BJ (cell line): ENCODE results near the gene HOXD3. TPM values are rescaled to one million over a fixed set of nuclear protein-coding genes. Genes with fewer than 3 reads are reported as not detected.

Source experiments
- CTCF ChIA-PET: fragments of 350-600 bp; formaldehyde crosslinking; extraction: SDS; loops from one replicate; lab custom pipeline; 2021; ENCODE audit warnings: antibody characterized with exemption, inconsistent platforms; lab: Yijun Ruan, JAX
- POLR2A ChIA-PET: fragments of 300-600 bp; sonication (Branson Sonifier 250); formaldehyde crosslinking; extraction: SDS; loops from one replicate; lab custom pipeline; 2021; ENCODE audit warnings: antibody characterized with exemption; lab: Charles Lee
- DNase-seq: peaks from one replicate; pipeline ENCODE4 v3.0.0-alpha.2; 2011; ENCODE audit warnings: low read depth
- H3K27me3 ChIP-seq: 2 replicates; pipeline ENCODE4 v1.6.0; 2011; ENCODE audit warnings: low read length; ENCODE audit not compliant: control insufficient read depth, insufficient read depth
- H3K36me3 ChIP-seq: 2 replicates; pipeline ENCODE4 v1.5.1; 2011; ENCODE audit warnings: low read length; ENCODE audit not compliant: control insufficient read depth, insufficient read depth
- H3K4me3 ChIP-seq: 2 replicates; pipeline ENCODE4 v1.5.1; 2011; ENCODE audit warnings: low read depth, mild to moderate bottlenecking, control low read depth, low read length
- polyA plus RNA-seq: library from polyadenylated mRNA; depleted of rRNA; stranded (reverse); fragments of >200 nt; gene quantifications from 2 replicates; pipeline ENCODE4 v1.2.3, GENCODE V29; 2011
- TF ChIP-seq, protein P1 (sequence below): IDR thresholded peaks from 2 replicates; pipeline ENCODE4 v1.5.1; 2011; ENCODE audit warnings: low read depth, mild to moderate bottlenecking, control low read depth, inconsistent platforms, low read length, moderate library complexity; ENCODE audit not compliant: insufficient read depth

Gene HOXD3
- polyA plus RNA-seq, 1 experiment, result not detected

GRCh38 chr2:176124947-176125771 is 31.9 kb upstream of the HOXD3 start:
- ChIA-PET POLR2A (no interaction called here), CTCF (interaction anchor here (1.2 to 9.3 kb wide), 6 partner anchors 8 to 1024 kb away, joined by 3 to 149 read pairs (median 16); partner anchors contain the start of gene HOXD10)
- DNase-seq, result no peak
- H3K36me3 ChIP-seq, result no peaks in the 10 kb centered on the region; the same call in 1 of the 2 replicates
- TF ChIP-seq, protein P1, sequence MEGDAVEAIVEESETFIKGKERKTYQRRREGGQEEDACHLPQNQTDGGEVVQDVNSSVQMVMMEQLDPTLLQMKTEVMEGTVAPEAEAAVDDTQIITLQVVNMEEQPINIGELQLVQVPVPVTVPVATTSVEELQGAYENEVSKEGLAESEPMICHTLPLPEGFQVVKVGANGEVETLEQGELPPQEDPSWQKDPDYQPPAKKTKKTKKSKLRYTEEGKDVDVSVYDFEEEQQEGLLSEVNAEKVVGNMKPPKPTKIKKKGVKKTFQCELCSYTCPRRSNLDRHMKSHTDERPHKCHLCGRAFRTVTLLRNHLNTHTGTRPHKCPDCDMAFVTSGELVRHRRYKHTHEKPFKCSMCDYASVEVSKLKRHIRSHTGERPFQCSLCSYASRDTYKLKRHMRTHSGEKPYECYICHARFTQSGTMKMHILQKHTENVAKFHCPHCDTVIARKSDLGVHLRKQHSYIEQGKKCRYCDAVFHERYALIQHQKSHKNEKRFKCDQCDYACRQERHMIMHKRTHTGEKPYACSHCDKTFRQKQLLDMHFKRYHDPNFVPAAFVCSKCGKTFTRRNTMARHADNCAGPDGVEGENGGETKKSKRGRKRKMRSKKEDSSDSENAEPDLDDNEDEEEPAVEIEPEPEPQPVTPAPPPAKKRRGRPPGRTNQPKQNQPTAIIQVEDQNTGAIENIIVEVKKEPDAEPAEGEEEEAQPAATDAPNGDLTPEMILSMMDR, result no peak
- peaks cover 17% of the 10 kb centered on the region for H3K27me3 ChIP-seq
- H3K4me3 ChIP-seq, result no peak overlapping the region

DNA sequence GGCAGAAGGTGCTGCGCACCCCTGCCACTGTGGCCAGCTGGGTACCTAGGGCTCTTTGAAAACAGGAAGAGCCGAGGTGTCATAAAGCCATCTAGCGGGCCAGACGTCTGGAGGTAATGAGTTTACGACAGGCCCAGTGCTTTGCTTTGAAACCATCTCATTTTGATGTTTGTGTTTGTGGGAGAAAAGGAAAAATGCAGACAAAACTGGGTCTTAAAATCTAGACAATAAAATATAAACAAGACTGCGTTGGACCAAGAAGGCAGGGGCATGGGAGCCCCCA is 31.4 kb upstream of the HOXD3 start:
- no peak for DNase-seq
- H3K4me3 ChIP-seq, result no peak overlapping the region
- ChIA-PET CTCF (interaction anchor here (1.2 to 9.3 kb wide), 6 partner anchors 9 to 1024 kb away, joined by 3 to 149 read pairs (median 16); partner anchors contain the start of gene HOXD10), POLR2A (no interaction called here)
- peaks cover 18% of the 10 kb centered on the region for H3K27me3 ChIP-seq
- TF ChIP-seq, protein P1, result no peak
- H3K36me3 ChIP-seq, result no peaks in the 10 kb centered on the region; the same call in 1 of the 2 replicates

DNA sequence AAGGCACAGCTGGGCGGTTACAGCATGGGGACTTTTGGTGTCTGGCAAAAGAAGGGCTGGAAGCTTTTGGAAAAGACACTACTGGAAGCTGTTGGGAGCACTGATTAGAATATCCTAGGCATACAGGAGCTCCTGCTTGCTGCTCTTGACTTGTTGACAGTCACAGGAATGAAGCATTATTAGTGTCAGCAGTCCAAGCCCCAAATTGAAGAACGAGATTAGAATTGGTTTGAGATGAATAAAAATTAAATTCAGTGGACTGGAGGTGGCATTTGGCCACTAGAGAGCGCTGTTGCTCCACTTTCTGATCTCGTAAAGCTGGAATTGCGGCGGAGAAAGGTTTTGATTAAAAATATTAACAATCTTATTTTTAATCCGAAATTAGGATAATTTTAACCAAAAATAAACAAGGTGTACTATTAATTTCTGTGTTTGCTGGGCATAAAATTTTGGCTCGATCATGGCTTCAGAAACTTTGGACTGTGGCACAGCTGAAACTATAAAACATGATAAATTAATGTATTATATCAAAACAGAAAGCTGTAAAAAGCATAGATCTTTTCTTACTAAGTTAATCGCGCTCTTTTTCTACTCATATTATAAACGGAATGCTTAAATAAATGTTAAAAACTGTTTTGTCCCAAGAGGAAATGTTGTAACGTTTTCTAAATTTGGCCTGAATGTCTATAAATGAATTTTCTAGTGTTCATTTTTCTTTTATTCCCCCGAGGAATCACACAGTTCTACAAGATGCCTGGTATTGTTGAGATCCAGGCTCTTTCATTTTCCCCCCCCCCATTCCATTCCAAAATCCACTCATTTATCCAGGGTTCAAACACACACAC is 30.0 kb upstream of the HOXD3 start:
- ChIA-PET CTCF (interaction anchor here (0.6 to 9.3 kb wide), 44 partner anchors 9 to 1034 kb away, joined by 3 to 149 read pairs (median 4); partner anchors contain the start of gene HOXD10), POLR2A (no interaction called here)
- DNase-seq, result no peak
- H3K36me3 ChIP-seq, result no peaks in the 10 kb centered on the region; the same call in 1 of the 2 replicates
- TF ChIP-seq, protein P1, result peak; percentile 69
- peaks cover 25% of the 10 kb centered on the region for H3K27me3 ChIP-seq
- H3K4me3 ChIP-seq, result no peak overlapping the region

DNA sequence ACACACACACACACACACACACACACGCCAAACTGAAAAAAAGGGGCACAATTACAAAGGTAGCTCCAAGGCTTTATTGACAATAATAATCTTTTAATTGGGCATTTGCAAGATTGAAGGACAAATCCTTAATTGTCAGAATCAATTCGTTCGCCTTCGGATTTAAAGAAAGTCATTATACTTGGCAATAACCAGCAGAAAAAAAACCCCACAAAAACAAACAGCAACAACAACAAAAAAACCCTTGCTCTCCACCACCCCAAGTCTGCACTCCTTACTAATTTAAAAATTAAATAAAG is 29.4 kb upstream of the HOXD3 start:
- Histone ChIP-seq H3K36me3 (no peaks in the 10 kb centered on the region; the same call in 1 of the 2 replicates), H3K27me3 (peaks cover 27% of the 10 kb centered on the region), H3K4me3 (no peak overlapping the region)
- DNase-seq, result no peak
- CTCF ChIA-PET, result interaction anchor here (0.6 to 9.3 kb wide), 27 partner anchors 11 to 1033 kb away, joined by 3 to 149 read pairs (median 5); no protein-coding TSS in a partner anchor
- POLR2A ChIA-PET, result no interaction called here
- TF ChIP-seq, protein P1, result no peak
